ENCODE measurements around the gene GRIK3. TPM values are rescaled to one million over a fixed set of nuclear protein-coding genes. Genes with fewer than 3 reads are reported as not detected.

The GRIK3 gene
- total RNA-seq, 2 donors from 2014 or later: 0.30 to 0.55 TPM

DNA sequence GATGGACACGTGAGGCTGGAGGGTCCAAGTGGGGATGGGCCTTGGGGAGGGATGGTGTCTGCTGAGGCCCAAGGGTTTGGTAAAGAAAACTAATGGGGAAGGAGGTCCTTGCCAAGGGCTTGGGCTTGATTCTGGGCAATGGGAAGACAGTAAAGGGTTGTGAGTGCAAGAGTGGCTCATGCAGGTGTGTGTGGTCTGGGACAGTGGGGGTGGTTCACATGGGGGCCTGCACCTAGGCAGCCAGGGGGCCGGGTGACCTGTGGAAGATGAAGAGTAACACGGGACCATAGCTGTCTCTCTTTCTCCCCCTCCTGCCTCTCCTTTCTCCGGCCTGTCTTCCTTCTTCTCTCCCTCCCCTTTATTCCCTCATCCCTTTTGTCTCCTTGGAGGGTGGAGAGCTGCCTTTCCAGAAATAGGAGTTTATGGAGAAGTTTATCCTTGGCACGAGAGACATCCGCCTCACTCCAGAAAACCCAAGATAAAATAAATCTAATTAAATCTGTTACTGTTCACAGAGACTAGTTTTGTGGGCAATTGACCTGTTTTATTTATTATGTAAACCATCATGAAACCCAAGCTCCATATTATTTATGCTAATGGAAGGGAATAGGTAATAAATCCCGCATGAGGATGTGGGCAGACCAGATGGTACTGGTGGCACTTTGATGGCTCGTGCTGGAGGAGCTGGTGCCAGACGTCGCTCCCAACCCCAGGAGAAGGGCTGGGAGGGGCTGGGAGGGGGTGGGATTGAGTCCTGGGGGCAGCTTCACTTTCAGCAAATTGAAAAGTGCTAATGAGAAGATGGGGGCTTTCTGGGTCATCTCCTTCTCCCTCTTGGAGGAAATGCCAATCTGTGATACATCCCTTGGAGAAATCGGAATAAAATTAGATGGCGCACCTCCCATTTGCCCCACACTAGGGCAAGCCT is 278.7 kb downstream of the GRIK3 start:
- no peaks in the 10 kb centered on the region for H3K27me3 ChIP-seq
- TF ChIP-seq, protein P1, sequence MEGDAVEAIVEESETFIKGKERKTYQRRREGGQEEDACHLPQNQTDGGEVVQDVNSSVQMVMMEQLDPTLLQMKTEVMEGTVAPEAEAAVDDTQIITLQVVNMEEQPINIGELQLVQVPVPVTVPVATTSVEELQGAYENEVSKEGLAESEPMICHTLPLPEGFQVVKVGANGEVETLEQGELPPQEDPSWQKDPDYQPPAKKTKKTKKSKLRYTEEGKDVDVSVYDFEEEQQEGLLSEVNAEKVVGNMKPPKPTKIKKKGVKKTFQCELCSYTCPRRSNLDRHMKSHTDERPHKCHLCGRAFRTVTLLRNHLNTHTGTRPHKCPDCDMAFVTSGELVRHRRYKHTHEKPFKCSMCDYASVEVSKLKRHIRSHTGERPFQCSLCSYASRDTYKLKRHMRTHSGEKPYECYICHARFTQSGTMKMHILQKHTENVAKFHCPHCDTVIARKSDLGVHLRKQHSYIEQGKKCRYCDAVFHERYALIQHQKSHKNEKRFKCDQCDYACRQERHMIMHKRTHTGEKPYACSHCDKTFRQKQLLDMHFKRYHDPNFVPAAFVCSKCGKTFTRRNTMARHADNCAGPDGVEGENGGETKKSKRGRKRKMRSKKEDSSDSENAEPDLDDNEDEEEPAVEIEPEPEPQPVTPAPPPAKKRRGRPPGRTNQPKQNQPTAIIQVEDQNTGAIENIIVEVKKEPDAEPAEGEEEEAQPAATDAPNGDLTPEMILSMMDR (IDR thresholded peaks at IDR 0.05): no peak

DNA sequence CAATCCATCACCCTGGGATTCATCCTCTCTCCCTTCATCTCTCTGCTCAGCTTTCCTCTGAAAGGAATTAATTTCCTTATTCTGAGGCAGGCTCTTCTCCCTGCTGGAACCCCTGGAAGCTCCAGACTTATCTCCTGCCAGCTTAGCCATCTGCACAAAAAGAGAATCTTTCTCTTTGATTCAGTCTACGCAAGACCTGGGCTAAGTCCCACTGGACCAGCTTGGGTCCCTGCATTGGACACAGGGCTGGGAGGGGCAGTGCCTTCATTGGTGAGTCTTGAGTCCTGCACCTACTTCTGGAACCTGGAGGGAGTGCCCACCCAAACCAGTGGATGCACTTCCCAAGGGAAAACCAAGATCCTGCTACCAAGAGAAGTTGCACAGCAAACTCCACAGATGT is 279.9 kb downstream of the GRIK3 start:
- DNase-seq (ENCODE audit: low spot score): no peak
- peaks cover 0 to 2% of the 10 kb centered on the region in 2 donors for H3K9me3 ChIP-seq
- no peaks in the 10 kb centered on the region for H3K27me3 ChIP-seq
- no peaks in the 10 kb centered on the region for H3K36me3 ChIP-seq
- H3K4me1 ChIP-seq: no peaks in the 10 kb centered on the region
- no peak overlapping the region for H3K4me3 ChIP-seq
- no peak overlapping the region for H3K27ac ChIP-seq
- TF ChIP-seq, protein P1 (IDR thresholded peaks at IDR 0.05): no peak

More for the DNA sequence above, 278.7 kb downstream of the GRIK3 start:
- Histone ChIP-seq H3K27ac (no peak overlapping the region), H3K9me3 (peaks cover 0 to 7% of the 10 kb centered on the region in 2 donors), H3K36me3 (no peaks in the 10 kb centered on the region), H3K4me1 (no peaks in the 10 kb centered on the region), H3K4me3 (no peak overlapping the region)
- no peak for DNase-seq (ENCODE audit: low spot score)

DNA sequence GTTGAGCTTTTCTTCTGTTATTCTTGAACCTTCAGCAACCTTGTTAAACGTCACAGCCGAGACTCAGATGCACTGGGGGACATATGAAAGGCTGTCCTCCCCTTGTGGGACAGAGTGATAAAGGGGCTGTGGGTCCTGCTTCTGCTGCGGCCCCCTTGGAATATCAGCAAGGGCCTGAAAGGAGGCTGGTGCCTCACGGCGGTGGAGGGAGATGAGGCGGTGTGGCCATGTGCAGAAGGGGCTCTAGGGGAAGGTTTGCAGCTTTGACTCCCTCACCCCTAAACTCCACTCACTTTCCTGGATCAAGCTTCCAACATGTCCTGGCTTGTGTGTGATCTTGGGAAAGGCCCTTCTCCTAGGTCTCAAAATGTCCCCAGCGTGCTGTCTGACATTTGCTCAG is 280.9 kb downstream of the GRIK3 start:
- TF ChIP-seq, protein P1 (IDR thresholded peaks at IDR 0.05): no peak
- H3K4me1 ChIP-seq: no peaks in the 10 kb centered on the region
- no peak overlapping the region for H3K27ac ChIP-seq
- no peaks in the 10 kb centered on the region for H3K36me3 ChIP-seq
- no peak overlapping the region for H3K4me3 ChIP-seq
- H3K27me3 ChIP-seq: no peaks in the 10 kb centered on the region
- no peaks in the 10 kb centered on the region for H3K9me3 ChIP-seq
- no peak for DNase-seq (ENCODE audit: low spot score)

DNA sequence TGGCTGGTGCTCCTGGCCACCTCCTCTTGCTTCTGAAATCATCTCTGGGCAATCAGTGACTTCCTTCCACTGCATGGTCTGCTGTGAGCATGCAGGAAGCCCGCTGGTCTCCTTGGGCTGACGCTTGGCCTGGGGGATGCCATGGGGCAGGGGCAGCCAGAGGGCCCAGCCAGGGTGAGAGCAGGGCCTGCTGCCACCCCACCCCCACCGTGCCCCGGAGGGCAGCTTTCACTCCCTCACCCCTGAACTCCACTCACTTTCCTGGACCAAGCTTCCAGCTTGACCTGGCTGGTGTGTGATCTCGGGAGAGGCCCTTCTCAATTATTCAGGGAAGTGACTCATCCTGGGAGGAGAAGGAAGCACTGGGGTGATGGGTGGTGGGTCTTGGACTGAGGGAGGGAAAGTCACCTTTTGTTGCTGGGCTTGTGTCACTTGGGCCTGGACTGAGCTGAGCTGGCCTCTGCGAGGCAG is 281.4 kb downstream of the GRIK3 start:
- Histone ChIP-seq H3K9me3 (no peaks in the 10 kb centered on the region), H3K27me3 (no peaks in the 10 kb centered on the region), H3K4me3 (no peak overlapping the region), H3K4me1 (no peaks in the 10 kb centered on the region), H3K36me3 (no peaks in the 10 kb centered on the region), H3K27ac (no peak overlapping the region)
- DNase-seq (ENCODE audit: low spot score): no peak
- TF ChIP-seq, protein P1 (IDR thresholded peaks at IDR 0.05): no peak

DNA sequence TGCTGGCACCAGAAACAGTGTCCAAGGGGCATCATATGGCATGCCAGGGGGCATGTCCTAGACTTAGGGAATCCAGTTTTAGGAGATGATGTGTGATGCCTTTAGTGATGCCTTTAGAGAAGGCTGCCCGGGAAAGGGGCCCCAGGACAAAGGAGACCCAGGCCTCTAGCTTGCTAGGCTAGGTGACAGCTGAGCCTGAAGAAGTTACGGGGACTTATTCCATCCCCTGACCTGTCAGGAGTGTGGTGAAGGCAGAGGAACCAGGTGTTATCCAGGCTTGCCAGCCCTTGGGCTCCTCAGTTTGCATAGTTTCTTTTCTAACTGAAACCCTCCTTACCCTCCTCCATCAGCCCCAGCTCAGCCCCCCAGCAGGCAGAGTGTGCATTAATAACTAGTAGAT is 281.9 kb downstream of the GRIK3 start:
- Histone ChIP-seq H3K4me3 (no peak overlapping the region), H3K27ac (no peak overlapping the region), H3K4me1 (no peaks in the 10 kb centered on the region), H3K27me3 (no peaks in the 10 kb centered on the region), H3K36me3 (no peaks in the 10 kb centered on the region), H3K9me3 (no peaks in the 10 kb centered on the region)
- no peak for DNase-seq (ENCODE audit: low spot score)
- TF ChIP-seq, protein P1 (IDR thresholded peaks at IDR 0.05): no peak
